GM21515 (cell line): ENCODE measurements around the gene IL13RA1.
"Not testable (repeated sequence)": the region's sequence is repeated elsewhere in the genome, so short reads cannot be mapped to it uniquely, and the experiment has no call there.

Experiments
- ATAC-seq: cut with Tn5 transposase; IDR thresholded peaks from one replicate; pipeline ENCODE4 v1.9.1; 2021; ENCODE audit not compliant: unreplicated experiment

IL13RA1 gene

GRCh38 chrX:118727686-118728339 is 407 bp downstream of the IL13RA1 start:
- ATAC-seq = no peak

GRCh38 chrX:118729042-118729652 is 1.7 kb downstream of the IL13RA1 start:
- ATAC-seq = no peak

- no peak for ATAC-seq
Observed at GRCh38 chrX:118730500-118731247, 3.3 kb downstream of the IL13RA1 start.

GRCh38 chrX:118732551-118732950 is 5.1 kb downstream of the IL13RA1 start:
- ATAC-seq = not testable (repeated sequence)

GRCh38 chrX:118734909-118735308 is 7.5 kb downstream of the IL13RA1 start:
- peak; percentile 52 for ATAC-seq

GRCh38 chrX:118736394-118737010 is 9.1 kb downstream of the IL13RA1 start:
- peak; percentile 67 for ATAC-seq

- no peak for ATAC-seq
Observed at GRCh38 chrX:118739577-118739976, 12.2 kb downstream of the IL13RA1 start.

GRCh38 chrX:118740276-118740889 is 13.0 kb downstream of the IL13RA1 start:
- ATAC-seq = no peak

GRCh38 chrX:118742176-118742575 is 14.8 kb downstream of the IL13RA1 start:
- ATAC-seq = no peak

GRCh38 chrX:118745570-118745969 is 18.2 kb downstream of the IL13RA1 start:
- ATAC-seq = no peak

GRCh38 chrX:118751950-118752783 is 24.8 kb downstream of the IL13RA1 start:
- peak; percentile 90 for ATAC-seq

GRCh38 chrX:118755633-118756032 is 28.2 kb downstream of the IL13RA1 start:
- no peak for ATAC-seq

- ATAC-seq = no peak
Observed at GRCh38 chrX:118756101-118756500, 28.7 kb downstream of the IL13RA1 start.

GRCh38 chrX:118758511-118758910 is 31.1 kb downstream of the IL13RA1 start:
- no peak for ATAC-seq

- no peak for ATAC-seq
Observed at GRCh38 chrX:118760025-118760424, 32.6 kb downstream of the IL13RA1 start.

- no peak for ATAC-seq
Observed at GRCh38 chrX:118761939-118762707, 34.7 kb downstream of the IL13RA1 start.

GRCh38 chrX:118763489-118763888 is 36.1 kb downstream of the IL13RA1 start:
- no peak for ATAC-seq

- ATAC-seq = no peak
Observed at GRCh38 chrX:118764122-118764521, 36.7 kb downstream of the IL13RA1 start.

- no peak for ATAC-seq
Observed at GRCh38 chrX:118770133-118770760, 42.8 kb downstream of the IL13RA1 start.
